ENCODE results near the gene TPRX1.
"Not testable (repeated sequence)": the region's sequence is repeated elsewhere in the genome, so short reads cannot be mapped to it uniquely, and the experiment has no call there.

Gene TPRX1

GRCh38 chr19:47804451-47804850 lies at the start of gene TPRX1:
TSS of gene TPRX1 (minus strand) at chr19:47804551. CDS start at chr19:47804539, 12 bp downstream.
- DNase-seq = not testable (repeated sequence)

- no peak for DNase-seq
Measured at GRCh38 chr19:47853003-47853402, 48.7 kb upstream of the TPRX1 start.

- no peak for DNase-seq
Measured at GRCh38 chr19:47848823-47849473, 44.6 kb upstream of the TPRX1 start.

GRCh38 chr19:47848425-47848822 lies 44.1 kb upstream of the TPRX1 start:
- no peak for DNase-seq

- DNase-seq = no peak
Measured at GRCh38 chr19:47842941-47843340, 38.6 kb upstream of the TPRX1 start.

GRCh38 chr19:47839913-47840312 lies 35.6 kb upstream of the TPRX1 start:
- DNase-seq = no peak

- no peak for DNase-seq
Measured at GRCh38 chr19:47839411-47839810, 35.1 kb upstream of the TPRX1 start.

GRCh38 chr19:47836038-47836437 lies 31.7 kb upstream of the TPRX1 start:
- DNase-seq = no peak

- no peak for DNase-seq
Measured at GRCh38 chr19:47832723-47833122, 28.4 kb upstream of the TPRX1 start.

- no peak for DNase-seq
Measured at GRCh38 chr19:47826800-47827199, 22.4 kb upstream of the TPRX1 start.

- DNase-seq = no peak
Measured at GRCh38 chr19:47824396-47824795, 20.0 kb upstream of the TPRX1 start.

- DNase-seq = no peak
Measured at GRCh38 chr19:47821460-47822020, 17.2 kb upstream of the TPRX1 start, which contains the start of gene CRX. TSS of gene CRX (plus strand) at chr19:47821937. CDS start at chr19:47834444, 12,507 bp downstream.

- no peak for DNase-seq
Measured at GRCh38 chr19:47820410-47820809, 16.1 kb upstream of the TPRX1 start.

GRCh38 chr19:47819858-47820257 lies 15.5 kb upstream of the TPRX1 start:
- no peak for DNase-seq

GRCh38 chr19:47818221-47818620 lies 13.9 kb upstream of the TPRX1 start:
- DNase-seq = not testable (repeated sequence)

GRCh38 chr19:47816270-47816669 lies 11.9 kb upstream of the TPRX1 start:
- not testable (repeated sequence) for DNase-seq

- no peak for DNase-seq
Measured at GRCh38 chr19:47813995-47814328, 9.6 kb upstream of the TPRX1 start.

GRCh38 chr19:47813304-47813994 lies 9.1 kb upstream of the TPRX1 start:
- DNase-seq = peak; percentile 16

GRCh38 chr19:47806435-47806834 lies 2.1 kb upstream of the TPRX1 start:
- no peak for DNase-seq

- DNase-seq = no peak
Measured at GRCh38 chr19:47805313-47805712, 962 bp upstream of the TPRX1 start.

GRCh38 chr19:47803671-47804070 lies 680 bp downstream of the TPRX1 start:
- not testable (repeated sequence) for DNase-seq

- DNase-seq = not testable (repeated sequence)
Measured at GRCh38 chr19:47803148-47803547, 1.2 kb downstream of the TPRX1 start.

- DNase-seq = no peak
Measured at GRCh38 chr19:47802521-47803043, 1.8 kb downstream of the TPRX1 start.

- no peak for DNase-seq
Measured at GRCh38 chr19:47801270-47801669, 3.1 kb downstream of the TPRX1 start.

All from NCI-H1048 (cell line).